Measurements from ENCODE around the gene DRD3.

DRD3 gene

GRCh38 chr3:114120211-114120610, 58.6 kb downstream of the DRD3 start:
- DNase-seq (ENCODE audit: low read depth in 2 of 2) = no peak

GRCh38 chr3:114119776-114120175, 59.1 kb downstream of the DRD3 start:
- DNase-seq (ENCODE audit: low read depth in 2 of 2) = no peak

DNA sequence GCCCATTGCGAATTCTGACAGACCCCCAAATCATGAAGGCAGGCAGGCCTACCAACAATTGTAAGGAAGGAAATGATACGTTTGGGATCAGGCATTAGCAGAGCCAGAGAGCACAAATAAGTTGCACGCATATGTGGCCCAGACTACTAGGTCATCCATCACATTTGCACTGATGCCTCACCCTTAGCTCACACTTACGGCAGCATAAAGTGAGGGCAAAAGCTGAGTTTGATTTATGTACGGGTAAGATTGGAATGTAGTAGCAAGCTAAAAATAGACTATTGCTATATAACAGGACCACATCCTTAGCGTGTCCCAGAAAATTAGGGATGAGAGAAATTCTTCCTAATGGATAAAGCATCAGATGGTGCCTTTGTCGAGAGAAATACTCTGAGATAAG, 63.7 kb downstream of the DRD3 start:
- DNase-seq (ENCODE audit: low read depth in 2 of 2) = no peak

GRCh38 chr3:114114719-114115118, 64.1 kb downstream of the DRD3 start:
- DNase-seq (ENCODE audit: low read depth in 2 of 2) = no peak

GRCh38 chr3:114112696-114113095, 66.2 kb downstream of the DRD3 start:
- DNase-seq (ENCODE audit: low read depth in 2 of 2) = no peak

- no peak for DNase-seq (ENCODE audit: low read depth in 2 of 2)
These were observed 67.6 kb downstream of the DRD3 start for GRCh38 chr3:114111060-114111770.

- DNase-seq (ENCODE audit: low read depth in 2 of 2) = no peak
These were observed 68.4 kb downstream of the DRD3 start for GRCh38 chr3:114110439-114110838.

- DNase-seq (ENCODE audit: low read depth in 2 of 2) = no peak
These were observed 70.7 kb downstream of the DRD3 start for GRCh38 chr3:114108137-114108536.

GRCh38 chr3:114104414-114104813, 74.4 kb downstream of the DRD3 start:
- DNase-seq (ENCODE audit: low read depth in 2 of 2) = no peak

DNA sequence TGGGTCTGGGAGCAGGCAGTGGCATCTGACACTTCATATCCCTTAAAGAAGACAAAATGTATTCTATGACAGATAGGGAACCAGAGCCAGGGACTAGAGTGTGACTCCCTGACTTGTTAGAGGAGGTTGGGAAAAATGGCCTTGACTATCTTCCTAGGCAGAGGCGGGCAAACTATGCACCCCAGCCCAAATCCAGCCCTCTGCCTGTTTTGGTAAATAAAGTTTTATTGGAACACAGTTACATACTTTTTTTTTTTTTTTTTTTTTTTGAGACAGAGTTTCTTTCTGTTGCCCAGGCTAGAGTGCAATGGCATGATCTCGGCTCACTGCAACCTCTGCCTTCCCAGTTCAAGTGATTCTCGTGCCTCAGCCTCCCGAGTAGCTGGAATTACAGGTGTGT, 75.0 kb downstream of the DRD3 start:
- DNase-seq (ENCODE audit: low read depth in 2 of 2) = no peak

DNA sequence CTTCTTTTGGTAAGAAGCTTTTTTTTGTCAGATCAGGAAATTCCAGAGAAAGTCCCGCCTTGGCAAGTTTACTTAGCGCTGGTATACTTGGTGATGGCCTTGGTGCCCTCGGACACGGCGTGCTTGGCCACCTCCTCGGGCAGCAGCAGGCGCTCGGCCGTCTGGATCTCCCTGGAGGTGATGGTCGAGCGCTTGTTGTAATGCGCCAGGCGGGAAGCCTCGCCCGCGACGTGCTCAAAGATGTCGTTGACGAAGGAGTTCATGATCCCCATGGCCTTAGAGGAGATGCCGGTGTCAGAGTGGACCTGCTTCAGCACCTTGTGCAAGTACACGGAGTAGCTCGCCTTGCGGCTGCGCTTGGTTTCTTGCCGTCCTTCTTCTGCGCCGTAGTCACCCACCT, 75.7 kb downstream of the DRD3 start:
- no peak for DNase-seq (ENCODE audit: low read depth in 2 of 2)

DNA sequence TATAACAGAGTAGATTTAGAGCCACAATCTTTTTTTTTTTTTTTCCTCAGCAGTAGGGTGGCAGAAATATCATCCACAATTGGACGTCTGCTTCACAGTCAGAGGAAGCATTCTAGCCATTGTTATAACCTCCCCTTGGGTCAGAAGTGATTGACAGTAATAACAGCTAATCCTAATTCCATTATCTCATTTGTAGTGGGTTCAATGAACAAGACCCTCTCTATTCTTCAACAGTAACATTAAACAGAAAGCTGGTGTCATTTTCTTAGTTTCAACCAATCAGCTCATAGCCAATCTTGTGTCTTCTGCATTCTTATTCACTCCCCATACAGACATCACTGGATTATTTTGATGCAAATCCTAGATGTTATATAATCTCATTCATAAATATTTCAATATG, 77.8 kb downstream of the DRD3 start:
- no peak for DNase-seq (ENCODE audit: low read depth in 2 of 2)

DNA sequence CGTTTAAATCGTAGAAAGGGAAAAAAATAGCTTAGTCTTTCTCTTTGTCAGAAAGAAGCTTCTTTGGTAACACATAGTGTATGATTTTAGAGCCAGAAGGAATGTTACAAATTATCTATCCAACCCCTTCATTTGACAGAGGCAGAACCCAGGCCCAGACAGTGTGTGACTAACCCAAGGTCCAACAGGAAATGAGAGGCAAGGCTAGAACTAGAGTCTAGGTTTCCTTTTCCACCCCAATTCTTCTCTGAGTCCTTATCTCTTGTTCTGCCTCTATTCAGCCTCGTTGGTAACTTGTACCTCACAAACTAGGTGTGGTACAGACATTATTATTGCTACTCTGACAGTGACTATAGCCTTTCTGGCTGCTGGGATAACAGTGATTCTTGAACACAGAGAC, 83.1 kb downstream of the DRD3 start:
- no peak for DNase-seq (ENCODE audit: low read depth in 2 of 2)

GRCh38 chr3:114093596-114093995, 85.3 kb downstream of the DRD3 start:
- no peak for DNase-seq (ENCODE audit: low read depth in 2 of 2)

- no peak for DNase-seq (ENCODE audit: low read depth in 2 of 2)
These were observed 85.9 kb downstream of the DRD3 start for GRCh38 chr3:114093016-114093380.

DNA sequence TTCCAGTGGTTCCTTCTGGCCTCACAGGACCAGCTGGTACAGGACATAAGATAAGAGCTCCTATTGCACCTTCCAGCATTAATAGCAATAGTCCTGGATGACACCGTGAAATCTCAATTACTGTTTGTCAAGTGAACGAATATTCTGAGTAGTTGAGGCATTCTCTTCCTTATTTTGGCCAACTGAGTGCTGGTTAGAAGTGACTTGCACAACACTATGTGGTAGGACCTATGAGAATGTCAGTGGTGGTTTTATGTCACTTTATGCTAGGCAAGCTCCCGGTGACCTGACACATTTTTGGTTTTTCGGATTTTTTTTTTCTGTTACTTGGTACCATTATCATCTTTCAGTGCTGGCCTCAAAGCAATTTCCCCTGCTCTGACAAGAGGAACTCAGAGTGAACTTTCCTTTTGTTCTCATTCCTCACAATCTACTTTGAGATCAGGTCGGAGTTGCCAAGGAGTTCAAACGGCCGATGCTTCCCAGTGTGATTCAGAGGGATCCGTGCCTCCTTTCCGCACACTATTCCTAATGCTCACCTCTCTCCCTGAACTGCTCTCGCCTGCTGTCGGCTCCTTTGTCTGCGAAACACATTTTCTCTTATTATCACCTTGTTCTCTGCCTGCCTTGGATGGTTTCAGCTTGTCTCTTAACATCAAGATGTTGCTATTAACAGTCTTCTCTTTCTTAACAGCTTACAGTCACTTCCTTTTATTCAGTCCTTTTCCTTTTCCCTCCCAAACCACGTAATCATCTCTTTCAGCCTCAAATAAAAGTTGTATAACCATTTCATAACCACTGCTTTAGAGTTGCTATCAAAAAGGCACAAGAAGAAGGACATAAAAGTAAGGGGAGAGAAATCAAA, 86.5 kb downstream of the DRD3 start:
- no peak for DNase-seq (ENCODE audit: low read depth in 2 of 2)

GRCh38 chr3:114089675-114090074, 89.2 kb downstream of the DRD3 start:
- DNase-seq (ENCODE audit: low read depth in 2 of 2) = no peak

- DNase-seq (ENCODE audit: low read depth in 2 of 2) = no peak
These were observed 92.5 kb downstream of the DRD3 start for GRCh38 chr3:114086356-114086755.

DNA sequence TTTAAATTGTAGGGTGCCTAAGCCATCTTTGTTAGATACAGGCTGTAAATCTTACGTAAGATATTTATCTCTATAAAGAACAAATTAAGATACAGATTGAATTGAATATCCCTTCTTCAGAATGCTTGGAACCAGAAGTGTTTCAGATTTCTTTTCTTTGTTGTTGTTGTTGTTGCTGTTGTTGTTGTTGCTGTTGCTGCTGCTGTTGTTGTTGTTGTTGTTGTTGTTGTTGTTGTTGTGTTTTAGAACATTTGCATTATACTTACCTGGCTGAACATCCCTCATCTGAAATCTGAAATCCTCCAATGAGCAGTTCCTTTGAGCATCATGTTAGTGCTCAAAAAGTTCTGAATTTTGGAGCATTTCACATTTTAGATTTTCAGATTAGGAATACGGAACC, 95.7 kb downstream of the DRD3 start:
- no peak for DNase-seq (ENCODE audit: low read depth in 2 of 2)

DNA sequence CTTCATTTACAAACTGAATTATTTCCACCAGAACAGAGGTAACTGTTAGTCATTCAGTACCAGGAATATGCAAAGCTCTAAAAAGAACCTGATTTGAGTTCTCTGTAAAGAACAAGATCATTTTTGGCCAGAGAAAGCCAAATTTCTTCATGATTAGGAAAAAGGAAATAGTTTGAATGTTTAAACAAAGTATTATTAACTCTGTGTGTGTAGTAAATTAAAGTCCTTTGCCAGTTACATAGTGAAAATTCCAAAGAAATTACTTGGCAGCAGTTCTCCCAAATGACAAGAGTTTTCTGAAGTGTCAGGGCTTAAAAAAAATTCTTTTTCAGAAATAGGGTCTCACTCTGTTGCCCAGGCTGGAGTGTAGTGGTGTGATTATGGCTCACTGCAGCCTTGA, 97.8 kb downstream of the DRD3 start:
- no peak for DNase-seq (ENCODE audit: low read depth in 2 of 2)

GRCh38 chr3:114080201-114080600, 98.7 kb downstream of the DRD3 start:
- DNase-seq (ENCODE audit: low read depth in 2 of 2) = no peak

GRCh38 chr3:114079761-114080160, 99.1 kb downstream of the DRD3 start:
- no peak for DNase-seq (ENCODE audit: low read depth in 2 of 2)

- no peak for DNase-seq (ENCODE audit: low read depth in 2 of 2)
These were observed 100.7 kb downstream of the DRD3 start for GRCh38 chr3:114078126-114078525.

Data from stimulated activated CD4-positive, alpha-beta T cell treated with anti-CD3 and anti-CD28 coated beads, Interleukin-1b, Interleukin-23, amount 100 ng/mL, for 1 hour (primary cell).